ENCODE measurements around the gene TACC3. TPM values are rescaled to one million over a fixed set of nuclear protein-coding genes. Genes with fewer than 3 reads are reported as not detected.

TACC3 gene
- total RNA-seq, 4 donors from 2014 or later = 8.6 to 15.0 (median 11.9) TPM

GRCh38 chr4:1752284-1753041 lies 31.1 kb downstream of the TACC3 start:
- H3K27me3 ChIP-seq = peaks cover 0 to 22% of the 10 kb centered on the region in 2 donors
- no peak overlapping the region for H3K4me3 ChIP-seq
- no peak for TF ChIP-seq EP300 (IDR thresholded peaks at IDR 0.05)
- TF ChIP-seq CTCF (IDR thresholded peaks at IDR 0.05) = no peak
- TF ChIP-seq POLR2A (IDR thresholded peaks at IDR 0.05) = no peak
- WGBS, 2 donors = 40 to 57% methylated on average over 8 to 26 of the region's 35 CpGs
- DNase-seq (ENCODE audit: low spot score in 2 of 2) = no peak
- no peaks in the 10 kb centered on the region for H3K36me3 ChIP-seq
- no peaks in the 10 kb centered on the region for H3K9me3 ChIP-seq
- H3K4me1 ChIP-seq = peaks cover 0 to 21% (median 12%) of the 10 kb centered on the region in 4 donors
- no peak overlapping the region for H3K27ac ChIP-seq

DNA sequence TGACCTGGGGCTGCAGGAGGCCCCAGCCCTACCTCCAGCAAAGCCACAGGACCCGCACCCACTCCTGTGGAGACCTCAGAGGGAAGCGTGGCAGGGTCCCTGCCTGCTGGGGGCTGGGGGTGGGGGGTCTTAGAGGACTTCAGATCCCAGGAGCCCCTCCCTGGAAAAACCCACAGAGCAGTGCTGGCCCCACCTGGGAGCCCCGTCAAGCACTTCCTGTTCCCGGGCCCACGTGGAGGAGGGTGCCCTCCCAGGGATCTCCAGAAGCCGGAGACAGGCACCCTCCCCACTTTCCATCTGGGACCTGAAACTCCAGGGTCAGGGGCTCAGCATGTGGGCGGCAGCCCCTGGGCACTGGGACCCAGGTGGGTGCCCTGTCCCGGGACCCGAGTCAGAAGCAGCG lies 32.0 kb downstream of the TACC3 start:
- Histone ChIP-seq H3K9me3 (no peaks in the 10 kb centered on the region), H3K27me3 (peaks cover 0 to 14% of the 10 kb centered on the region in 2 donors), H3K4me1 (peaks cover 0 to 19% (median 12%) of the 10 kb centered on the region in 4 donors), H3K36me3 (no peaks in the 10 kb centered on the region), H3K4me3 (no peak overlapping the region), H3K27ac (no peak overlapping the region)
- WGBS, 2 donors = 69 to 77% methylated on average over 5 to 10 of the region's 10 CpGs
- TF ChIP-seq POLR2A (IDR thresholded peaks at IDR 0.05) (no peak), EP300 (IDR thresholded peaks at IDR 0.05) (no peak), CTCF (IDR thresholded peaks at IDR 0.05) (no peak)
- DNase-seq (ENCODE audit: low spot score in 2 of 2) = no peak

GRCh38 chr4:1753697-1754311 lies 32.5 kb downstream of the TACC3 start:
- Histone ChIP-seq H3K27me3 (peaks cover 0 to 9% of the 10 kb centered on the region in 2 donors), H3K9me3 (no peaks in the 10 kb centered on the region), H3K4me3 (no peak overlapping the region), H3K27ac (no peak overlapping the region), H3K36me3 (no peaks in the 10 kb centered on the region), H3K4me1 (peaks cover 0 to 14% (median 9%) of the 10 kb centered on the region in 4 donors)
- 83 to 84% methylated on average over 2 to 10 of the region's 15 CpGs for WGBS, 2 donors
- no peak for TF ChIP-seq POLR2A (IDR thresholded peaks at IDR 0.05)
- no peak for TF ChIP-seq EP300 (IDR thresholded peaks at IDR 0.05)
- TF ChIP-seq CTCF (IDR thresholded peaks at IDR 0.05) = no peak
- DNase-seq (ENCODE audit: low spot score in 2 of 2) = no peak

DNA sequence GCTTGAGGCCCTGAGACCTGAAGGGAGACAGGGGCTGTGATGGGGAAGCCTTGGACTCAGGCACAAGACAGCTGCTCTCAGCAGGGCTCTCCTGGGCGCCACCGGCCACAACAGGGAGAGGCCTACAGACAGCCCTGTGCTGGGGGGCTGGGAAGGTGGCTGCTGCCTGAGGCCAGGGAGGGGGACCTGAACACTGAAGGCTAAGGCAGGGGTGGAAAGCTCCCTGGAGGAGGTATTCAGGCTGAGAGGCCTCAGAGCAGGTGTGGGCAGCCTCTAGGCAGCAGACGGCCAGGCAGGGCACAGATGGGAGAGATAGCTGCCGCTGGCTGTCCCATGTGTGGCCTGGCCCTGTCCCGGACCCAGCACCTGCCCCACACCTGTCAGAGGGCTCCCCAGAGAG lies 33.0 kb downstream of the TACC3 start:
- DNase-seq (ENCODE audit: low spot score in 2 of 2) = no peak
- Histone ChIP-seq H3K9me3 (no peaks in the 10 kb centered on the region), H3K27me3 (peaks cover 0 to 8% of the 10 kb centered on the region in 2 donors), H3K4me1 (peaks cover 0 to 14% (median 9%) of the 10 kb centered on the region in 4 donors), H3K27ac (no peak overlapping the region), H3K4me3 (no peak overlapping the region), H3K36me3 (no peaks in the 10 kb centered on the region)
- WGBS, 2 donors = 93% methylated on average over 5 of the region's 5 CpGs
- TF ChIP-seq EP300 (IDR thresholded peaks at IDR 0.05) (no peak), CTCF (IDR thresholded peaks at IDR 0.05) (no peak), POLR2A (IDR thresholded peaks at IDR 0.05) (no peak)

DNA sequence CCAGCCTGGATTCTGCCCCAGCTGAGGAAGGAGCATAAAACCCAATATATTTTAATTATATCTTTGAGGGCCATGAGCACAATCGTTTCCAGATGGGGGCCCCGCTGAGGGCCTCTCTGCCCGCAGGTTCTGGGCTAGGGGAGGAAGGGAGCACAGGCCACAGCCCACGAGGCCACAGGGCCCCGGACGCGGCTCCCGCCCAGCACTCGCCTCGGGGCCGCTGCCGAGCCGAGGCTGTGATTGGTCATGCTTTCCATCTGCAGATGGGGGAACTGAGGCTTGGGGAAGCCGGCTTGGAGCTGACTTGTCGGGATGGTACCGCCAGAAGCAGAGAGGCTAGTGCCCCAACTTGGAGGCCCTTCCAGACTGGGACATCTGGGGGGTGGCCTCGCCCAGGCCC lies 34.0 kb downstream of the TACC3 start:
- no peak overlapping the region for H3K4me3 ChIP-seq
- no peaks in the 10 kb centered on the region for H3K27me3 ChIP-seq
- no peaks in the 10 kb centered on the region for H3K36me3 ChIP-seq
- WGBS, 2 donors = 65 to 71% methylated on average over 16 to 17 of the region's 17 CpGs
- H3K27ac ChIP-seq = no peak overlapping the region
- no peaks in the 10 kb centered on the region for H3K9me3 ChIP-seq
- TF ChIP-seq CTCF (IDR thresholded peaks at IDR 0.05) = no peak
- TF ChIP-seq EP300 (IDR thresholded peaks at IDR 0.05) = no peak
- TF ChIP-seq POLR2A (IDR thresholded peaks at IDR 0.05) = no peak
- DNase-seq (ENCODE audit: low spot score in 2 of 2) = no peak
- H3K4me1 ChIP-seq = peaks cover 0 to 14% (median 9%) of the 10 kb centered on the region in 4 donors
